IMR-90 (cell line): Measurements from ENCODE around the gene RPL26. TPM values are rescaled to one million over a fixed set of nuclear protein-coding genes. Genes with fewer than 3 reads are reported as not detected.

ENCODE experiments used
- ATAC-seq: fragments of 200-7000 bp; cut with Tn5 transposase; 2 replicates; pipeline ENCODE4 v1.9.1; 2020; ENCODE audit warnings: low read depth, mild to moderate bottlenecking, moderate library complexity
- BruUV-seq: library from RNA; stranded (reverse); fragments of 400-500 nt; replicated peaks from 2 replicates; lab custom pipeline; 2021; lab: Mats Ljungman, UMichigan
- CTCF ChIA-PET: fragments of 300-600 bp; formaldehyde crosslinking; extraction: SDS; loops from one replicate; lab custom pipeline; 2021; ENCODE audit warnings: antibody characterized with exemption; lab: Yijun Ruan, JAX
- POLR2A ChIA-PET: fragments of 300-600 bp; sonication (Branson Sonifier 250); formaldehyde crosslinking; loops from one replicate; lab custom pipeline; 2022; ENCODE audit warnings: antibody characterized with exemption; ENCODE audit not compliant: unreplicated experiment; lab: Charles Lee
- DNase-seq: peaks from one replicate; pipeline ENCODE4 v3.0.0; 2013
- H2AFZ ChIP-seq: replicated peaks from 2 replicates; pipeline ENCODE3; 2013; ENCODE audit warnings: low read length, mild to moderate bottlenecking; ENCODE audit not compliant: poor library complexity
- H2AK5ac ChIP-seq: 2 replicates; pipeline ENCODE4 v1.6.1; 2013; ENCODE audit warnings: low read depth, low read length, inconsistent platforms
- H2AK9ac ChIP-seq: replicated peaks from 2 replicates; pipeline ENCODE3; 2013; ENCODE audit warnings: mild to moderate bottlenecking, low read depth, low read length, moderate library complexity; ENCODE audit not compliant: poor library complexity
- H2BK120ac ChIP-seq: 2 replicates; pipeline ENCODE4 v1.6.1; 2013; ENCODE audit warnings: low read depth, low read length, inconsistent platforms
- H2BK15ac ChIP-seq: 3 replicates; pipeline ENCODE4 v1.6.1; 2013; ENCODE audit warnings: low read depth, low read length, inconsistent platforms
- H2BK20ac ChIP-seq: 2 replicates; pipeline ENCODE4 v1.6.1; 2013; ENCODE audit warnings: low read depth, mild to moderate bottlenecking, inconsistent platforms, low read length, moderate library complexity
- H2BK5ac ChIP-seq: 2 replicates; pipeline ENCODE4 v1.6.1; 2013; ENCODE audit warnings: mild to moderate bottlenecking, low read depth, low read length, inconsistent platforms; ENCODE audit not compliant: poor library complexity, severe bottlenecking
- H3K14ac ChIP-seq: replicated peaks from 2 replicates; pipeline ENCODE4 v1.6.1; 2013; ENCODE audit warnings: low read depth, low read length, inconsistent platforms
- H3K18ac ChIP-seq: 2 replicates; pipeline ENCODE4 v1.6.1; 2013; ENCODE audit warnings: low read depth, low read length, control low read depth
- H3K23ac ChIP-seq: 2 replicates; pipeline ENCODE4 v1.6.1; 2013; ENCODE audit warnings: low read depth, low read length, inconsistent platforms
- H3K27ac ChIP-seq: 2 replicates; pipeline ENCODE4 v1.5.1; 2013; ENCODE audit warnings: mild to moderate bottlenecking, control low read depth, low read length; ENCODE audit not compliant: insufficient read depth
- H3K27me3 ChIP-seq: 2 replicates; pipeline ENCODE4 v1.6.1; 2013; ENCODE audit warnings: low read length; ENCODE audit not compliant: control insufficient read depth, insufficient read depth
- H3K36me3 ChIP-seq: 2 replicates; pipeline ENCODE4 v1.6.1; 2013; ENCODE audit warnings: low read length, mixed read lengths; ENCODE audit not compliant: control insufficient read depth, insufficient read depth
- H3K4ac ChIP-seq: 2 replicates; pipeline ENCODE4 v1.6.1; 2013; ENCODE audit warnings: low read depth, low read length, inconsistent platforms
- H3K4me1 ChIP-seq: 2 replicates; pipeline ENCODE4 v1.6.1; 2013; ENCODE audit warnings: low read length, mixed read lengths; ENCODE audit not compliant: control insufficient read depth, insufficient read depth
- H3K4me2 ChIP-seq: 2 replicates; pipeline ENCODE4 v1.6.1; 2013; ENCODE audit warnings: low read depth, mild to moderate bottlenecking, control low read depth, low read length, moderate library complexity
- H3K4me3 ChIP-seq: 2 replicates; pipeline ENCODE4 v1.5.1; 2013; ENCODE audit warnings: low read depth, mild to moderate bottlenecking, control low read depth, low read length, moderate library complexity; ENCODE audit not compliant: insufficient read depth
- H3K56ac ChIP-seq: 2 replicates; pipeline ENCODE4 v1.6.1; 2013; ENCODE audit warnings: low read length, inconsistent platforms; ENCODE audit not compliant: insufficient read depth; ENCODE audit errors: extremely low read depth
- H3K79me1 ChIP-seq, 2 experiments: 2 replicates each; pipeline ENCODE4 v1.6.1; 2013; ENCODE audit warnings: low read length in 2 of 2, inconsistent platforms in 1 of 2, low read depth in 1 of 2
- H3K9ac ChIP-seq: 2 replicates; pipeline ENCODE4 v1.6.1; 2013; ENCODE audit warnings: low read depth, low read length, control low read depth
- H3K9me1 ChIP-seq: 2 replicates; pipeline ENCODE4 v1.6.1; 2013; ENCODE audit warnings: low read length, inconsistent platforms; ENCODE audit not compliant: insufficient read depth
- H3K9me3 ChIP-seq: 2 replicates; pipeline ENCODE4 v1.6.1; 2013; ENCODE audit warnings: low read length; ENCODE audit not compliant: control insufficient read depth, insufficient read depth
- H4K20me1 ChIP-seq: 2 replicates; pipeline ENCODE4 v1.6.1; 2013; ENCODE audit warnings: low read length, inconsistent platforms; ENCODE audit not compliant: insufficient read depth
- H4K5ac ChIP-seq: 2 replicates; pipeline ENCODE4 v1.6.1; 2013; ENCODE audit warnings: mild to moderate bottlenecking, low read depth, low read length, control low read depth
- H4K8ac ChIP-seq, 2 experiments: 2 replicates each; pipeline ENCODE4 v1.6.1; 2013; ENCODE audit warnings: low read depth in 2 of 2, low read length in 2 of 2, control low read depth in 1 of 2, inconsistent platforms in 1 of 2
- H4K91ac ChIP-seq: 2 replicates; pipeline ENCODE4 v1.6.1; 2013; ENCODE audit warnings: low read depth, low read length, inconsistent platforms; ENCODE audit not compliant: insufficient read depth
- FOS ChIP-seq: fragments of 150-350 bp; IDR thresholded peaks from 2 replicates; pipeline ENCODE4 v1.6.1; 2016; ENCODE audit warnings: low read depth, low read length
- MXI1 ChIP-seq: IDR thresholded peaks from 2 replicates; pipeline ENCODE4 v1.6.1; 2012; ENCODE audit warnings: low read depth, mild to moderate bottlenecking, low read length, moderate library complexity, borderline replicate concordance
- SMC3 ChIP-seq: fragments of 150-350 bp; IDR thresholded peaks from 2 replicates; pipeline ENCODE4 v1.6.1; 2016; ENCODE audit warnings: low read depth, mild to moderate bottlenecking, antibody characterized with exemption, low read length, moderate library complexity
- WGBS, 2 experiments: methylation state at CpG; one replicate each; pipeline versions ENCODE4 v1.1.5 to v1.1.7; 2013; ENCODE audit warnings: missing lambda C conversion rate in 2 of 2; ENCODE audit not compliant: insufficient read length in 1 of 2; ENCODE audit errors: extremely low coverage in 2 of 2; 5-methylcytosine and 5-hydroxymethylcytosine counted together
- dilution Hi-C: fragments of 300-500 bp; cut with HindIII; formaldehyde crosslinking; loops from one replicate; pipeline ENCODE4 v1.14.3; 2018; ENCODE audit warnings: low sequenced_read_pairs; ENCODE audit not compliant: unreplicated experiment
- in situ Hi-C: fragments of 300-500 bp; cut with MboI; formaldehyde crosslinking; loops from 3 replicates; pipeline ENCODE4 v1.14.3; 2019; ENCODE audit warnings: low sequenced_read_pairs, inconsistent platforms, mixed read lengths
- intact Hi-C: fragments of 100-400 bp; cut with micrococcal nuclease; formaldehyde crosslinking; loops from 2 replicates; pipeline ENCODE4 v1.10.0; 2022
- polyA plus RNA-seq, 3 experiments: library from polyadenylated mRNA; depleted of rRNA; stranded (reverse); fragments of >200 nt; gene quantifications; 2 replicates each; pipeline ENCODE4 v1.2.3, GENCODE V29; 2012; ENCODE audit warnings: low replicate concordance in 1 of 3
- total RNA-seq: library from RNA; depleted of rRNA; stranded (reverse); fragments of >200 nt; gene quantifications from 2 replicates; pipeline ENCODE4 v1.2.3, GENCODE V29; 2012
- TF ChIP-seq, protein P1 (sequence below): fragments of 150-350 bp; IDR thresholded peaks from 2 replicates; pipeline ENCODE4 v1.6.1; 2017; ENCODE audit warnings: mild to moderate bottlenecking, antibody characterized with exemption, low read length, low read depth

Gene RPL26
- total and polyA plus RNA-seq, 2 of the 4 experiments (the other 2 are of a cell fraction): 4,763 to 5,013 TPM

GRCh38 chr17:8419305-8419704 is 36.3 kb upstream of the RPL26 start:
- Histone ChIP-seq H2BK20ac (no peak overlapping the region), H2BK5ac (no peak overlapping the region), H3K36me3 (no peaks in the 10 kb centered on the region), H3K56ac (no peak overlapping the region), H4K8ac (no peak overlapping the region), H4K91ac (no peak overlapping the region), H3K9me1 (peaks cover 3% of the 10 kb centered on the region; the same call in 1 of the 2 replicates), H2BK15ac (no peak overlapping the region), H3K23ac (no peak overlapping the region), H2BK120ac (no peak overlapping the region), H3K18ac (no peak overlapping the region), H3K9me3 (0 out of 2 replicates have a peak, but pooled peaks cover 2% of the 10 kb centered on the region), H4K5ac (no peak overlapping the region), H2AFZ (no peak overlapping the region), H2AK5ac (no peak overlapping the region), H3K79me1 (no peaks in the 10 kb centered on the region), H3K27me3 (peaks cover 13% of the 10 kb centered on the region), H3K9ac (no peak overlapping the region), H2AK9ac (no peak overlapping the region), H3K4me3 (no peak overlapping the region), H4K20me1 (no peaks in the 10 kb centered on the region), H3K27ac (no peak overlapping the region), H3K14ac (no peak overlapping the region), H3K4me1 (peaks cover 2% of the 10 kb centered on the region; the same call in 1 of the 2 replicates), H3K4ac (no peak overlapping the region), H3K4me2 (no peak overlapping the region)
- ChIA-PET CTCF (interaction anchor here (1.1 to 1.9 kb wide), 2 partner anchors 9 to 57 kb away, joined by 4 to 10 read pairs; no protein-coding TSS in a partner anchor), POLR2A (no interaction called here)
- TF ChIP-seq FOS (no peak), SMC3 (no peak), MXI1 (no peak)
- TF ChIP-seq, protein P1, sequence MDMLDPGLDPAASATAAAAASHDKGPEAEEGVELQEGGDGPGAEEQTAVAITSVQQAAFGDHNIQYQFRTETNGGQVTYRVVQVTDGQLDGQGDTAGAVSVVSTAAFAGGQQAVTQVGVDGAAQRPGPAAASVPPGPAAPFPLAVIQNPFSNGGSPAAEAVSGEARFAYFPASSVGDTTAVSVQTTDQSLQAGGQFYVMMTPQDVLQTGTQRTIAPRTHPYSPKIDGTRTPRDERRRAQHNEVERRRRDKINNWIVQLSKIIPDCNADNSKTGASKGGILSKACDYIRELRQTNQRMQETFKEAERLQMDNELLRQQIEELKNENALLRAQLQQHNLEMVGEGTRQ: no peak
- dilution Hi-C loops (no loop called here), intact Hi-C loops (no loop called here), in situ Hi-C loops (loop anchor here (10.0 kb wide), 2 partner anchors 335 to 365 kb away; partner anchors contain the start of gene SPDYE4)
- no CpG with 5 or more reads among the region's 1 CpG for WGBS, 2 experiments
- DNase-seq (no peak), ATAC-seq (no peak)
- no TSS peak for BruUV-seq
